Lung (tissue), 12 donors: ENCODE results near the gene GRHL1. TPM values are rescaled to one million over a fixed set of nuclear protein-coding genes. Genes with fewer than 3 reads are reported as not detected.

Source experiments
- ATAC-seq: fragments of 200-7000 bp; cut with Tn5 transposase; one replicate; pipeline ENCODE4 v1.9.1; 2020; ENCODE audit warnings: moderate number of reproducible peaks; ENCODE audit not compliant: insufficient read depth, low FRiP score
- DNase-seq, 3 donors: peaks; one replicate each; pipeline ENCODE4 v3.0.0-alpha.2; 2013 to 2017
- H3K27ac ChIP-seq, 2 donors: one replicate each; pipeline ENCODE4 v1.5.1; 2013; ENCODE audit warnings: mild to moderate bottlenecking in 2 of 2, moderate library complexity in 2 of 2, control low read depth in 1 of 2, inconsistent platforms in 1 of 2, low read depth in 1 of 2, low read length in 1 of 2
- H3K27me3 ChIP-seq, 3 donors: one replicate each; pipeline ENCODE4 v1.5.1; 2013; ENCODE audit warnings: low read length in 2 of 3; ENCODE audit not compliant: control insufficient read depth in 3 of 3, insufficient read depth in 3 of 3
- H3K36me3 ChIP-seq, 4 donors: one replicate each; pipeline ENCODE4 v1.5.1; 2013; ENCODE audit warnings: low read length in 4 of 4, mild to moderate bottlenecking in 1 of 4, moderate library complexity in 1 of 4; ENCODE audit not compliant: control insufficient read depth in 4 of 4, insufficient read depth in 4 of 4
- H3K4me1 ChIP-seq, 5 donors: one replicate each; pipeline ENCODE4 v1.5.1; 2013; ENCODE audit warnings: low read length in 5 of 5, mild to moderate bottlenecking in 2 of 5, moderate library complexity in 1 of 5; ENCODE audit not compliant: control insufficient read depth in 5 of 5, insufficient read depth in 5 of 5
- H3K4me3 ChIP-seq: one replicate; pipeline ENCODE4 v1.5.1; 2013; ENCODE audit warnings: mild to moderate bottlenecking, control low read depth, moderate library complexity
- H3K9ac ChIP-seq, 2 donors: one replicate each; pipeline ENCODE4 v1.5.1; 2013; ENCODE audit warnings: low read length in 2 of 2, control low read depth in 1 of 2; ENCODE audit not compliant: insufficient read depth in 1 of 2
- H3K9me3 ChIP-seq, 4 donors: one replicate each; pipeline ENCODE4 v1.5.1; 2013; ENCODE audit warnings: low read length in 3 of 4, mild to moderate bottlenecking in 1 of 4, moderate library complexity in 1 of 4; ENCODE audit not compliant: control insufficient read depth in 4 of 4, insufficient read depth in 3 of 4
- CTCF ChIP-seq: IDR thresholded peaks from 2 replicates; pipeline ENCODE4 v1.5.1; 2012; ENCODE audit warnings: mild to moderate bottlenecking; ENCODE audit errors: control extremely low read depth, extremely low read depth
- WGBS, 2 donors: extraction: QIAGEN DNeasy Blood & Tissue Kit; methylation state at CpG; one replicate each; pipeline ENCODE4 v1.1.7; 2013; 5-methylcytosine and 5-hydroxymethylcytosine counted together
- polyA plus RNA-seq, 2 donors: library from polyadenylated mRNA; stranded (reverse); fragments of 200-250 nt; gene quantifications; one replicate each; pipeline ENCODE4 v1.2.1, GENCODE V29; 2013
- total RNA-seq, 2 donors: library from RNA; depleted of rRNA in 1 of 2; stranded (reverse); fragments of >200 nt in 1 of 2; gene quantifications; one replicate each; pipeline ENCODE4 v1.2.1, GENCODE V29; 2014 to 2021
- donor health status: control.
- donor health status: control.
- donor health status: Bipolar disorder and iron deficiency.
- donor health status: healthy.
- donor health status: DM: yes; HTN: yes; CAD: no.

The GRHL1 gene
- total and polyA plus RNA-seq, 4 donors: 1.8 to 13.6 (median 5.6) TPM

GRCh38 chr2:9967053-9967775, 15.7 kb downstream of the GRHL1 start:
- 85 to 88% methylated on average over 11 of the region's 11 CpGs for WGBS, 2 donors
- ATAC-seq: no peak
- Histone ChIP-seq H3K27ac (no peak overlapping the region), H3K9ac (no peak overlapping the region), H3K4me3 (no peak overlapping the region), H3K4me1 (peaks cover 0 to 25% (median 15%) of the 10 kb centered on the region in 5 donors), H3K27me3 (peaks cover 0 to 30% (median 4%) of the 10 kb centered on the region in 3 donors), H3K9me3 (no peaks in the 10 kb centered on the region), H3K36me3 (peaks cover 0 to 6% (median 1%) of the 10 kb centered on the region in 4 donors)
- DNase-seq: no peak
- TF ChIP-seq CTCF: no peak

DNA sequence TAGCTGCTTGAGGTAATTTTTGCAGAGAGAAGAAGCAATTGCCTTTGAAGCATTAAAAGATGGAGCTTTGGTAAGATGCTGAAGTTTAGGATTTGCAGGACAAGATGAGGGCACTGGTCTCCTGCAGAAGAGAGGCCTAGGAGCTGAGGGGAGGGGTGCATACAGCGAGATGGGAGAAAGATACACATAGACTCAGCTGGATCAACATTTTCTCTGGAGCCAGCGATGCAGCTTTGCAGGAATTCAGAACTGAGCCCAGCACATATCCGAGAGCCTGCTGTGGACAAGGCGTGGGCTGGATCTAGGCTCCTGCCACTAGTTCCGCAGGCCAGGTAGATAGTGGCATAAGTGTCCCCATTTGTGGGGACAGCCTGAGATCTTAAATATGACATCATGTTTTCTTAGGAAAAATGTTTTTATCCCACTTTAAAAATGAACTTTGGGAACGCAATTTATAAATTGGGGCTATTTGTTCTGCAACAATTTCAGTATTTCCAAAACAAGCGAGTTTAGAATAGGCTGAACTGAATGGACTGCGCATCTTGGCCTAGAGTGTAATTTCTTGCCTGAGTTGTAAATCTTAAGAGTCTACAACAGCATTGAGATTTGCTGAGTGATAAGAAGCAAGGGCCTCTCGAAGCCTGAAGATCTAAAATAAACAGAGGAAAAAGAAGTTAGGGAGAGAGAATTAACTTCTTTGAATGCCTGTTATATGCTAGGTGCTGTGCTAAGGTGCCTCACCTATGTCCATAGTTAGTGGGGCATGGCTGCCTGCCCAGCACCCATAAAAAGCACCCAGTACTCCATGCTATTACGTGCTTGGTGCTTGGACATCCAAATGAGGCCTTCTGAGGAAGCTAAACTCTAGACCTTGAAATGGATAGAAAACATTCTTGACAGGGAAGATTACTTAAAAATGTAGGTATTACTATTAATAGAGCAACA, 17.3 kb downstream of the GRHL1 start:
- H3K4me1 ChIP-seq: peaks cover 0 to 42% (median 16%) of the 10 kb centered on the region in 5 donors
- H3K9me3 ChIP-seq: no peaks in the 10 kb centered on the region
- H3K27me3 ChIP-seq: peaks cover 0 to 29% (median 9%) of the 10 kb centered on the region in 3 donors
- 71 to 84% methylated on average over 10 of the region's 10 CpGs for WGBS, 2 donors
- no peak for TF ChIP-seq CTCF
- DNase-seq (peak in 1 of 3 donors; percentile 67), ATAC-seq (peak; percentile 49)
- H3K36me3 ChIP-seq: peaks cover 0 to 6% (median 1%) of the 10 kb centered on the region in 4 donors
- no peak overlapping the region for H3K27ac ChIP-seq
- no peak overlapping the region for H3K9ac ChIP-seq
- H3K4me3 ChIP-seq: no peak overlapping the region

DNA sequence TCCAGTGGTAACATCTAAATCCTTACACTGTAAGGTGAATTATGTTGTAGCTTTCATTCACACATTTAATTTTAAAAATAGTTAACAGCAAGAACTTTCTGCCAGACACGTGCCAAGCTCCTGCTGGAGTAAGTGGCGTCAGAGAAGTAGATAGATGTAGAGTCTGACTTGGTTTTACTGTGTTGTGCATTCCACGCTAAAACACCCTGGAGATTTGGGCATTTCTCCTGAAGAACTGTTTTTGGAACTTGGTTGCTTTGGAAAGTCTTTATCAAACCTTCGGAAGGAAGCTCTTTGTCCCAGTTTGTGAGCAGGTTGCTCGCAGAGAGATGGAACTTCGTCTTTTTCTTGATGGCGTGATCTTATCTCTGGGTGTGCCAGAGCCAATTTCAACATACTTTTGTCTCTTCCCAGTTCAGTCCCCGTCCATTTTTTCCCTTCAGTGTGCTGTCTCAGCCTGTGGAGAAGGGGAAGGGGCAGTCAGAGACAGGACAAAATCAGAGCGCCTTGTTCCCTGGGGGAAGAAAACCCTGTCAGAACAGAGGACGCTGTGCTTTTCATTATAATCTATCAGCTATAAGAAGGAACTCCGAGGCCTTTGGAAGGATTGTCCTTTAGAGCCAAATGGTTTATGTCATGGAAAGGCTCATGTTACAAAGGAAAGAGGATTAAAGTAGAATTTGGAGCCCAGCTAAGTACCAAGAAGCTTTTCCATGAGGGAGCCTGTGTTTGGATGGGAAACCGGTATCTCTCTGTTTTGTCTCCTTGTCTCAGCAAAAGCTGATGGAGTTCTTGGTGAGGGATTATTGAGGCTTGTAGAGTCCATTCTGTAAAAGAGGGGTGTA, 18.9 kb downstream of the GRHL1 start:
- WGBS, 2 donors: 73 to 84% methylated on average over 12 of the region's 12 CpGs
- Histone ChIP-seq H3K27me3 (peaks cover 0 to 18% (median 9%) of the 10 kb centered on the region in 3 donors), H3K4me3 (no peak overlapping the region), H3K27ac (no peak overlapping the region), H3K9ac (no peak overlapping the region), H3K4me1 (peaks cover 7 to 58% (median 21%) of the 10 kb centered on the region in 5 donors), H3K36me3 (no peaks in the 10 kb centered on the region), H3K9me3 (no peaks in the 10 kb centered on the region)
- DNase-seq: peak in 2 of 3 donors; percentile 63 to 75
- no peak for TF ChIP-seq CTCF
- ATAC-seq: no peak
